ENCODE data around the gene TPST1. TPM values are rescaled to one million over a fixed set of nuclear protein-coding genes. Genes with fewer than 3 reads are reported as not detected.
A peak's percentile ranks its signal among the peaks of the same experiment; 100 is the strongest.

The TPST1 gene
- total RNA-seq, 1 donor from 2014 or later: 16.7 TPM

- H3K4me3 ChIP-seq: peak overlapping the region; percentile 98
- DNase-seq (no peak), ATAC-seq (peak in 1 of 2 donors; percentile 25)
- H3K9me3 ChIP-seq: no peaks in the 10 kb centered on the region
- H3K4me1 ChIP-seq: peaks cover 28% of the 10 kb centered on the region
- TF ChIP-seq CTCF (IDR thresholded peaks at IDR 0.05): no peak
- intact Hi-C loops (cut with DNase I): no loop called here
- H3K27ac ChIP-seq: peak overlapping the region; percentile 79
- H3K36me3 ChIP-seq: no peaks in the 10 kb centered on the region
- no peaks in the 10 kb centered on the region for H3K27me3 ChIP-seq (ENCODE audit: low read depth)
These were observed 1.2 kb downstream of the TPST1 start for GRCh38 chr7:66206119-66206933.

- DNase-seq: no peak
- TF ChIP-seq CTCF (IDR thresholded peaks at IDR 0.05): no peak
- Histone ChIP-seq H3K4me3 (peak overlapping the region; percentile 98), H3K36me3 (no peaks in the 10 kb centered on the region), H3K4me1 (peaks cover 28% of the 10 kb centered on the region), H3K27me3 (ENCODE audit: low read depth) (no peaks in the 10 kb centered on the region), H3K27ac (no peak overlapping the region), H3K9me3 (no peaks in the 10 kb centered on the region)
- intact Hi-C loops (cut with DNase I): no loop called here
- ATAC-seq: no peak
These were observed 1.8 kb downstream of the TPST1 start for GRCh38 chr7:66206934-66207240.

DNA sequence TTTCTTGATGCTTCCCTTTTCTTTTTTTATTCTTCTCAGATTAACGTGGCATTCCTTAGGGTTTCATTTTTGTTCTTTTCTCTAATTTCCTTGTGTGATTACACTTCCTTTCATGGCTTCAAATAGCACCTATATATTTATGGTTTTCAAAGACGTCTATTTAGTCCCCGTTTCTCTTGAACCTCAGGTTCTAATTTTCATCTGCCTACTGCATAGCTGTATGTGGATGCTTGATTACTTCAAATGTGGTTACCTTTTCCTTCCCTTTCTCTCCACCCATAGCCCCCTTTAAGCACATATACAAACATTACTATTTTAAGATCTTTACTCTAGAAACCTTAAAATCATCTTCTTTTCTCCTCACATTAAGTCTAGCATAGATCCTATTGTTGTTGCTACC lies 2.4 kb downstream of the TPST1 start:
- H3K9me3 ChIP-seq: no peaks in the 10 kb centered on the region
- peaks cover 28% of the 10 kb centered on the region for H3K4me1 ChIP-seq
- no peaks in the 10 kb centered on the region for H3K27me3 ChIP-seq (ENCODE audit: low read depth)
- H3K36me3 ChIP-seq: no peaks in the 10 kb centered on the region
- TF ChIP-seq CTCF (IDR thresholded peaks at IDR 0.05): no peak
- no peak for DNase-seq
- no peak overlapping the region for H3K4me3 ChIP-seq
- ATAC-seq: no peak
- H3K27ac ChIP-seq: no peak overlapping the region
- intact Hi-C loops (cut with DNase I): no loop called here

GRCh38 chr7:66211429-66211828 lies 6.3 kb downstream of the TPST1 start:
- ATAC-seq (no peak), DNase-seq (no peak)
- H3K4me3 ChIP-seq: no peak overlapping the region
- TF ChIP-seq CTCF (IDR thresholded peaks at IDR 0.05): no peak
- no peaks in the 10 kb centered on the region for H3K9me3 ChIP-seq
- intact Hi-C loops (cut with DNase I): no loop called here
- no peaks in the 10 kb centered on the region for H3K27me3 ChIP-seq (ENCODE audit: low read depth)
- no peak overlapping the region for H3K27ac ChIP-seq
- H3K36me3 ChIP-seq: no peaks in the 10 kb centered on the region
- H3K4me1 ChIP-seq: peaks cover 18% of the 10 kb centered on the region

- intact Hi-C loops (cut with DNase I): no loop called here
- ATAC-seq: no peak
These were observed 8.5 kb downstream of the TPST1 start for GRCh38 chr7:66213637-66214036.

More at GRCh38 chr7:66213637-66214036, 8.5 kb downstream of the TPST1 start:
- DNase-seq: no peak
- no peaks in the 10 kb centered on the region for H3K9me3 ChIP-seq
- H3K4me1 ChIP-seq: no peaks in the 10 kb centered on the region
- no peaks in the 10 kb centered on the region for H3K27me3 ChIP-seq (ENCODE audit: low read depth)
- no peak overlapping the region for H3K27ac ChIP-seq
- no peak for TF ChIP-seq CTCF (IDR thresholded peaks at IDR 0.05)
- H3K36me3 ChIP-seq: no peaks in the 10 kb centered on the region
- no peak overlapping the region for H3K4me3 ChIP-seq
